CD4-positive, alpha-beta T cell treated with Interleukin-15 for 4 hours (primary cell): ENCODE data around the gene PLEKHA8.
"Not testable (repeated sequence)": the region's sequence is repeated elsewhere in the genome, so short reads cannot be mapped to it uniquely, and the experiment has no call there.

Source experiments
- DNase-seq: peaks from one replicate; pipeline ENCODE4 v3.0.0-alpha.2; 2020; ENCODE audit warnings: low spot score

PLEKHA8 gene

DNA sequence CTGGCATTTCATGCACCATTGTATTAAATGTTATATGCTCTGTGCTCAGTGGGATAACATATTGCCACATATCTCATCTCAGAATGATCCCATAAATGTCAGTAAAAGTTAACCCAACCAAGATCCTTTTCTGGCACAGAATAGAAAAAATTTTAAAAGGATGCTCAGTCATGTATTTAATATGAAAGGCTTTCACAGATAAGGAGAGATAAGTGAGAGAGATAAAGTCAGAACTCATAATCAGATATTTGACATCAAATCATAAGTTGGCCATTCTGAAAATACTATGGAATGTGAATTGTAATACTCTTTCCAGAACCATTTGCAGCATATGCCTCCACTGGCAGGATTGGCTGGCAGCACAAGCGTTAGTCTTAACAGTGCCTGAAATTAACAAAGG, 38.5 kb downstream of the PLEKHA8 start:
- no peak for DNase-seq

DNA sequence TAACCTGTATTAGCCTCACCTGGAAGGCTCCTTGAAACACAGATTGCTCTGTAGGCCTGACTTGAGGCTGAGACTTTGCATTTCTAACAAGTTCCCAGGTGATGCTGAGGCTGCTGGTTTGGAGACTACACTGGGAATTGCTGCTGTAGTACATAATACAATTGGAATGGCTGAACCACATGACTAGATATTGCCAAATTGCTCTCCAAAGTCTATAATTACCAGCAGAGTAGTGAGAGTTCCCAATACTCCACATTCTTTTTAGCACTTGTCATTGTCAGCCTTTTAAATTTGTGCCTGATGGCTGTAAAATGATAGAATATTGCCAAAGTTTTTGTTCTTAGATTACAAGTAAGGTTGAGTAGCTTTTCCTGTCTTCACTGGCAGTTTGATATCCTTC, 39.9 kb downstream of the PLEKHA8 start:
- DNase-seq: no peak

DNA sequence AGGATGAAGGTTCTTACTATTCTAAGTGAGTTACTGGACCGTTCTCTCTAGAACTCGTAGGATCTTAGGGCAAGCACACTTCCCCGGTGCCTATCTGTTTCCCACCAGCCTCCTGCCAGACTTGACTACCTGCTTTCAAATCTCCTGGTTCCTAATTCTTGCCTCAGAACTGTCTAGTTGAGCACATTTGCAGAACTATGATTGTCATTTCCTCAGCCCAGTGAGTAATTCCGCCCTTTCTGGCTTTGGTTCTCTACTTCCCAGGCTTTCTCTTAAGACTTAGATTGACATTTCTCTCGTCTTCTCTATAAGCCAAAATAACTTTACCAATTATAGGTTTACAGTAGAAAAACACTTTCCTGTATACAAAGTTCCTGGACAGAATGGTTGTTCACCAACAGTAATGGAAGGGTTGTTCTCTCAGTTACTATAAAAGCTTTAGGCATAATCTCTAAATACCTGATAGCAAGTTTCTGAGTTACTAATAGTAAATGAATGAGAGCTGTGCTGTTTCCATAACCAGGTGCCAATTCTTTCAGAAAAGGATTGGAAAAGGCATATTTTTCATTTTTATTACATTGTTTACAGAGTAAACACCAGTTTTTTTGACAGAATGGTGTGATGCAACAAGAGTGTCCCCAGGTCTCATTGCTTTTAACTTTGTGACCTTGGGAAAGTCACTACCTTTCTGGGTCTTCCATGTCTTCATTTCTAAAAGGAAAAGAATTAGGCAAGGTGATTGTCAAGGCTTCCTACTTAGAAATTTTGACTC, 41.1 kb downstream of the PLEKHA8 start:
- DNase-seq: no peak

DNA sequence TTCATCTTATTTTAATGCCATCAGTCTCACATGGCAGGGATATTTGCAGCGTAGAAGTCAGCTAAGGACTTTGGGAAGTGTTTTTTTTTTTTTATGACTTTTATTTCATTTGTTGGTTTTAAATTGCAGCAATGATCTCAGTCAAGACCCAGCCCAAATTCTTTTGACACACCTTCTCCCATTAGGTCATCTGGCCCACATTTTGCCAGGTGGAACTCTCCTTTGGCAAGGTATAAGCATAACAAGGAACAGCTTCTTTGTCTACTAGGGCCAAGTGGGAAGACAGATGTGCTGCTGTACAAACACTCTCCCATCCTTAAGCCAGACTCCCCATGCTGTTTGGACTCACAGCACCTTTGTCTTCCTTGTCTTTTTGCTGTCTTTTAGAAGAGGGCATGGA, 41.8 kb downstream of the PLEKHA8 start:
- DNase-seq: no peak

DNA sequence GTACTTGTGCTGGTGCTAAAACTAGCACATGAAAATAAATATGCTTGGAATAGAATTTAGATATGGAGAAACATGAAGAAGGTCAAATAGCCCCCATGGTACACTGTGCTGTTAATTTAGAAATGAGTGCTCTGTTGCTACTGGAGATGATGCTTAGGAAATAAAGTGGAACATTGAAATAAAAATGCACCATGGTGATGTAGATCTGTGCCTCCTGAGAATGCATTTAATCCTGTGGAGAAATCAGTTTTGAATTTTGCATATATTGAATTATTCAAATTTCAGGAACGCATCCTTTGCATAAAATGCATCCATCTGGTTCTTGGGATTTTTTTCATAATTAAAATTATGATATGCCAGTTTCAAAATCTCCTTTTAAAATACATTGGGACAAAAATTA, 44.5 kb downstream of the PLEKHA8 start:
- no peak for DNase-seq

DNA sequence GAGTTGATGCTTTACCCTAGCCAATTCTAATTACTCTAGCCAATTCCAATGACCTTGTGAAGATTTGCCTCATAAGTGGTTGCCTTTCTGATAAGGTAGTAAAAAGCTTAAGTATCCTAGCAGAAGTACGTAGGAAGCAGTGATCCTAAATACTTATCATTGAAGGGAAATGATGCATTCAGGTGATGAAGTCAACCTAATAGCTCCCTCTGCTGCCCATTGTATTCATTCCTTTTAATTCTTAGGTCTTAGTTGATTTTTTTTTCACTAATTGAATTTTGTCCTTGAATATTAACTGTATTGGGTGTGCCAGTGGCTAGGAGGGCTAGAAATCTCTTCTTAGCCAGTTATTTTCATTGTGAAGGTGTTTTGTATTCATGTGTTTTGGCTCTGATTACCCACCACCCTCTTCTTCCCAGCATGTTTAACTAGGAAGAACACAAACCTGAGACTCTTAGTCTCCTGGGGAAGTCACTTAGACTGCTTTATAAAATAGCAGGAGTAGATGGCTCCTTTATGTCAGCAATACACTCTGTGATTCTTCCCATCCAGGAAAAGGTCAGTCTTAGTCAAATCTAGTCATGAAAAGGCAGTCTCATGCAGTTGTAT, 46.3 kb downstream of the PLEKHA8 start:
- no peak for DNase-seq

DNA sequence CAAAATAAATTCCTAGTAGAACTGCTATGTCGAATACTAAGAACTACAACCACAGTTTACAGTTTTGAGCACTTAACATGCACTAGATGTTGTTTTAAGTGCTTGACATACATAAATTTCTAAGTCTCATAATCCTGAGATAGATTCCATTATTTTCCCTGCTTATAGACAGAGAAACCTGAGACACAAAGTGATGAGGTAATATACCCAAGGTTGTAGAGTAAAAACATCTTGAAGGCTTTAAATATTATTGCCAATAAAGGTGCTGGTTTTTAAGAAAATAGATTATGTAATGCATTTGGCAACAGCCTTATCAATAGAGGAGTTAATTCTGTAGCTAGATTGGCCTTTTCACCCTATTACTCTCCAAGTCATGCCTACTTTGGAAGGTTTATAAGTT, 48.2 kb downstream of the PLEKHA8 start:
- DNase-seq: no peak

DNA sequence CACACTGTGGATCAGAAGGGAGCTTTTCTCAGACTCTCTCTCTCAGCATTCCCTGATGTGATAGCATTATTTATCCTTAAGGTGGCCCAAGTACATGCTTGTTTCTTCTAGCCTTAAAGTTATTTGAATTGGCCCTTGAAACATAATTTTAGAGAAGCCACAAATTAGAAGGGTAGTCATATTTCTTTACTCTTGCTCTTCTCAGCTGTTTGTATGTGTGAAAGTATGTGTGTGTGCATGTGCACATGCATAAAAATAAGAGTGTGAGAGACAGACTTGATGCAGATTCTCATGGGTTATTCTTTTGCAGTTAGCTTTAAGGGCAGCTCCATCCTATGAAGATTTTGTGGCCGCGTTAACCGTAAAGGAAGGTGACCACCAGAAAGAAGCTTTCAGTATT, 50.1 kb downstream of the PLEKHA8 start:
- DNase-seq: no peak

DNA sequence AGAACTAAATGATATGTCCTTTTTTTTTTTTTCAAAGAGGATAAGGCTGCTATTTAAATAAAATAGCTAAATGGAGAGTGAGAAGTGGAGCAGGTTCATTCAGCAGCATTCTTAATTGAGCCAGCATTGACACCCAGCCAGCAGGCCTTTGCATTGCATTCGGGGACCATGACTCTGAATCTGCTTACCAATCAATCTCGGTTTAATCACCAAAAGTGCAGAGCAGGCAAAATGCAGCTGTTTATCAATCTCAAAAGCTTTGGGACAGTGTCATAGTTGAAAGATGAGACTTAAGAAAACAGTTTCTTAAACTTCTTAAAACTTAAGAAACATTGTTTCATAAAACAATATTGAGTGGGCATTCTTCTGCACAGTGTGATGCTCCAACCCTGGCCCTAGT, 51.7 kb downstream of the PLEKHA8 start:
- DNase-seq: no peak

DNA sequence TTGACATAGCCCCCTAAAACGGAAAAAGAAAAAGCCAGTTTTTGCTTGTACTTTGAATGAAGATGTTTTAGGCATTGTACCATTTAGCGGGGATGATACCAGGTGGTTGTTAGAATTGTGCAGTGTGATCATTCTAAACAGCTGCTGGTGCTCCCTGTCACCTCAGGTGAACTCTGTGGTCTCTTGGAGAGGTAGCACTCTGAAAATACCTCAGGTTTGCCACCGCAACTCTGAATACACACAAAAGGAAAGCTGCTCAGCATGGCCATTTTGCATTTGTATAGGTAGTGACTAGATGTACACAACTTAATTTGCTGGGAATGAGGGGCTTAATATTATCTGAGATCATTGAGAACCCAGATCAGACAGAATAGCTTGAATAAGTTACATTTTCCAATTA, 52.6 kb downstream of the PLEKHA8 start:
- no peak for DNase-seq

DNA sequence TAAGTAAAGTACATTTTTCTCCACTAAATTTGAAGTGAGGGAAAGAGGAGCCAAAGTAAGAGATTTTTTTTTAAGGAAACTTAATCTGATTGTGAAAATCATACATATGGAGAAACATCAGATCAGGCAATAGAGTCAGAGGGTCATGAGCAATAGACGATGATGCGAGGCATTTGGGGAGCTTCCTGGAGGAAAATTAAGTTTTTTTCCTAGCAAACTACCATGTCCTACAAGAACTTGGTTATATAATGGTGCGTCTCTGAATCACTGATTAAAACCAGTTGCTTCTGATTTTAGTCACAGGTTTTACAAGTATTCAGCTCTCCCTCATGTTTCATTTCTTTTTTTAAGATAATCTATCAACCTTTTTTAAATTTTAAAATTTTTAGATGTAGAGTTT, 54.5 kb downstream of the PLEKHA8 start:
- DNase-seq: no peak

DNA sequence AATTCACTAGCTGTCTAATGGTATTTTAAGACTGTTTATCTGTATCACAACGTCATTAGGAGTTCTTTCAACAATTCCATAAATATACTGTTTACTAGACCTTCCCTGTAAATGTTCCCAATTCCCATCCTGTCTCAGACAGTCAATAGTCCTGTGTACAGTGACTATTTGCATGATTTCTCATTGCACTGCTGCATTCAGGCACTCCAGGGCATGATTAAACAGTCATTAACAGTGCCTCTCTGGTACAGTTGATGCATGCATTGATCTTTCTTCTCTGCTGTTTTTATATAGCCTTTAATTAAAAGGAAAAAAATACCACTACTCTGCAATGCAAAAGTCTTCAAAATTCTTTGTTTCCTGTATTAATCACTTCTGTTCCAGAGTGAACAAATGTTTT, 55.1 kb downstream of the PLEKHA8 start:
- no peak for DNase-seq

DNA sequence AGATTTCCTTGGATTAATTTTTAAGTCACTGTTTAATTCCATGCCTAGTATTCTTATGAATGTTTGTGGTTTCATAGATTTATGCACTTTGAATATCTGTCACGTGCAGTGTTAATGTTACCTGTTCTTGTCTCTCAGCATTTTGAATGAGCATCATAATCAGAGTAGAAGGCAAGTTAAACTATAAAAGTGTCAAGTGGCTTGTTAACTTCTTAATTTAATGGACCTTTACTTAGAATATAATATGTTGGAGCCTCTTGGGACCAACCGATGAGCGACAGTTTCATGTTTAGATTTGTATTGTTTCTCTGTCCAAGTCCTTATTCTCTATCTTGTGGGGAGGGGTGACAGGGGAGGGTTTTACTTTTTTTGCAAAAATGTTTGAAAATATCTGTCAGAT, 56.0 kb downstream of the PLEKHA8 start:
- no peak for DNase-seq

DNA sequence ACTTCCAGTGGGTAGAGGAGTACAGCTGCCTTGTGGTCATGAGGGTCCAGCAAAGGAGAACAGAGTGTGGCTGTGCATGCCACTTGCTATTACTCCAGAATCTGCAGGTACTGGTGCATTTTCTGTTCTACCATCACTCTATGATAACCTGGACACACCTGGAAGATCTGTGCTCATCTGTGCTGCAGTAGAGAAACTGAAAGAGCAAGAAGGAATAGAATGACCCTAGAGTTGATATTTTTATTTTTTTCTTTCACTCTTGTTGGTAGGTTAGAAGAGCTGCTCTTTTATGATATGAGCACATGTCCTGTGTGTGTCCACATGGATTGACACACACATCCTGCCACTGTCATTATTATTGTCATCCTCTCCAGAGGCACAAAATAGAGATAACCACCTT, 58.3 kb downstream of the PLEKHA8 start:
- no peak for DNase-seq

DNA sequence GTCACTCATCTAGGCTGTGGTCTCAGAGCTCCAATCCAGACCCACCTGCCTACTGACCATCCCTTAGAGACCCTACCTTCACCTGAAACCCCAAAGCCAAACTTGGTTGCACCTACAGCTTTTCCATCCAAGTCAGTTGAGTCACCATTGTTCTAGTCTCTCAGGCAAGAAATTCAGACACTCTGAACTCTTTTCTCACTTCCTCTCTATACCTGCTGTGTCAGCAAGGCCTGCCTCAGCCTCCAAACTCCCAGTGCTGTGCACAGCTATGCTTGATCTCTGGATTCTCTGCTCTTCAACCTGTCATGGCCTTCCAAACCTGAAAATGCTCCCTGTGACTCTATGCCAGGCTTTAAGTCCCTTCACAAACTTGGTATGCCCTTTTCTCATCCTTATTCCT, 59.2 kb downstream of the PLEKHA8 start:
- DNase-seq: no peak

DNA sequence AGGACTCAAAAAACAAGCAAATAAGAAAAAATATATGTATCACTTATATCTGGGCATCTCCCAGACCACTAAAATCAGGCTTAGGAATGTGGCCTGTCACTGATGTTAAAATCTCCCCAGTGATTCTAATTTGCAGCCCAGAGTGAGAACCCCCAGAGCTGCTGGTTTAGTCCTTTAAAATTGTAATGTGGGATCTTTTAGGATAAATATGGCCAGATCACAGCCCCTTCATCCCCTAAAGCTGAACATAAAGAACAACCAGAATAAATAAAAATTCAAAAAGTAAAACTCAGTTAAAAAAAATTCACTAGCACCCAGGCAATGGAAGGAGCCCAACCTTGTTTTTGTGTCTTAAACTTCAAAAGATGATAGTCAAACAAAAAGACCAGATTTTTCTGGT, 60.1 kb downstream of the PLEKHA8 start:
- DNase-seq: no peak

DNA sequence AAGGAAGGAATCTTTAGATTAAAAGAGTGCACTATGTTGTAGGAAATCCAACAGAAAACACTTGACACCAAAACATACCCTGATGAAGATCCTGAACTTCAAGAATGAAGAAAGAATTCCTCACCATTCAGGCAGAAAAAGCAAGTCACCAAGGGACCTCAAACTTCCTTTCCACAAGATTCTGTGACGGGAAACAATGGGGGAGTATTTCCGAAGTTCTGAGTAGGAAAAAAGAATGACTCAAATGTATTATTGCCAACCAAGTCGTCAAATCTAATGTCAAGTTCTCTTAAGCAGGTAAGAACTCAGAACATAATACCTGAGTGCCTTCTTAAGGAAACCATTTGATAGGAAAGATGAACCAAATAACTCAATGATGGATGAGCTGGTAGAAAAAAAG, 61.9 kb downstream of the PLEKHA8 start:
- no peak for DNase-seq

DNA sequence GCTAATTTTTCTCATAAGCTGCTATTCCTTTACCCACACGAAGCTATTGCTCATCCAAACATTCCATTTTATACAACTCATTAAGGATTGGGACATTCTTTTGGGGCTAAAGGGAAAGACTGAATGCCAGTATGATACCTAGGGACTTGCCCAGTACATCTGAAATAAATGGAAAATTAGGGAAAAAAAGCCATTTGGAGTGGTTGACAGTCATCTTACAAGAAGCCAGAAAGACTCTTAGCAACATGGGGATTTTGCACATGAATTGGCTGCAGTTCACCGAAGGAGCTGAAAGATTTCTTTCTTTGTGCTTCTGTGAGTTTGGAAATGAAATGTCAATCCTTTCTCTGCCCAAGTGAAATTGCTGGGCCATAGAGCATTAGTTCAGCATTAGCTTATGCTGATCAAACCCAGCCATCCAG, 63.3 kb downstream of the PLEKHA8 start:
- no peak for DNase-seq

DNA sequence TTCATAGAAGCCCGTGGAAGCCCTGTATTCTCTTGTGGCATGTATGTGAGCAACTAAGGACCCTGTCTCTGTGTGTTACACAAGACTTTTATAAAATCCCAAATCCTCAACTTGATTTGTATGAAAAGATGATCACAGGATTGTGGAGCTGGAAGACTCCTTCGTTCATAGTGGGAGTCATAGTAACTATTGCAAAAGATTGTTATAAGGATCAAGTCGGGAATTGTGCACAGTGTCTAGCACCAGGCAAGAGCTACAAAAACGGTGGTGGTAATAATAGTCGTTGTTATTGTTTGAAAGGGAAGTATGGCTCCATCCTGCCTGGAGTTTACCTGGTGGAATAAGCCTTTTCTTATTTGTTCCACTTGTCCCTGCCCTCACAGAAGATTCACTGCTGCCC, 63.8 kb downstream of the PLEKHA8 start:
- DNase-seq: no peak

DNA sequence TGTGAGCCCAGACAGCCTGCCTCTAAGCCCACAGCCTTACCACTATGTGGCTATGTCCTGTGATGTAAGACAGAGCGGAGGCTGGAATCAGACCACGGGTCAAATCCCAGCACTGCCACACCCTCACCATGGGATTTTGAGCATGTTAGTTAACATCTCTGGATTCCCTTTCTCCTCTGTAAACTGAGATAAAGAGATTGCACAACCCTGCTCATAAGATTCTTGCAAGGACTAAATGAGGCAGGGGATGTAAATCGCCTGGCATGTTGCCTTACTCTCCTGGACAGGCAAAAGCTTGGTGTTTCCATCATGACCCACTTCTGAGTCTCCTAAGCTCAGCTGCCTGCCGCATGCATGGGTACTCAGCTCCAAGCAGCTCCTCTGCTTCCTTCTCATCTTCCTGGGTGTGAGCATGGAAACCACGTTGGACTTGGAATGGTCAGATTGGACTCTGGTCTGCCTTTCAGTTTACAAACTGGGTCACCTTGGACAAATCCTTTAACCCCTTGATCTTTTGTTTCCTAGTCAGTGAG, 65.3 kb downstream of the PLEKHA8 start:
- no peak for DNase-seq

DNA sequence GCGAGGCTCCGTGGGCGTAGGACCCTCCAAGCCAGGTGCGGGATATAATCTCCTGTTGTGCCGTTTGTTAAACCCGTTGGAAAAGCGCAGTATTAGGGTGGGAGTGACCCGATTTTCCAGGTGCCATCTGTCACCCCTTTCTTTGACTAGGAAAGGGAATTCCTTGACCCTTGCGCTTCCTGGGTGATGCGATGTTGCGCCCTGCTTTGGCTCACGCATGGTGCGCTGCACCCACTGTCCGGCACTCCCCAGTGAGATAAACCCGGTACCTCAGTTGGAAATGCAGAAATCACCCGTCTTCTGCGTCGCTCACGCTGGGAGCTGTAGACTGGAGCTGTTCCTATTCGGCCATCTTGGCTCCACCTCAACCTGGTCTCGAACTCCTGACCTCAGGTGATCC, 70.4 kb downstream of the PLEKHA8 start:
- not testable (repeated sequence) for DNase-seq

DNA sequence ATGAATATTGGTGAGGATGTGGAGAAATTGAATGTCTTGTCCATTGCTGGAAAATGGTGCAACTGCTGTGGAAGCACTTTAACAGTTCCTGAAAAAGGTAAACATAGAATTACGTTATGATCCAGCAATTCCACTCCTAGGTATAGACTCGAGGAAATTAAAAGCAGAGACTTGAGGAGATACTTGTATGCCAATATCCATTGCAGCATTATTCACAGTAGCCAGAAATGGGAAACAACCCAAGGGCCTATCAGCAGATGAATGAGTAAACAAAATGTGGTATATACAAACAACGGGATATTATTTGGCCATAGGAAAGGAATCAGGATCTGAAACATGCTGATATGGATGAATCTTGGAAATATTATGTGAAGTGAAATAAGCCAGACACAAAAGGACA, 74.1 kb downstream of the PLEKHA8 start:
- DNase-seq: no peak

DNA sequence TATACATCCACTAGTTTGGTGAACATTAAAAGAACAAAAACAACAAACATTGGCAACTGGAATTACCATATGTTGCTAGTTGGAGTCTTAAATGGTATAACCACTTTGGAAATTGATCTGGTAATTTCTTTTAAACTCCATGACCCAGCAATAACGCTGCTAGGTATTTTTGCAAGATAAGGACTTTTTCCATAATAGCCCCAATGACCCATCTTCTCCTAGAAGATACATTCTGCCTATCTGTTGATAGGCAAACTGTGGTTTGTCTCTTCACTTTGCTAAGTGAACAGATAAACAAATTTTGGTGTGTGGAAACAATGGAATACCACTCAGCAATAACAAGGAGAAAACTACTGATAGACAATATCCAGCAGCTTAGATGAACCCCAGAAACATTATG, 75.9 kb downstream of the PLEKHA8 start:
- DNase-seq: no peak
